ENCODE results near the gene ZNF550.
A peak's percentile ranks its signal among the peaks of the same experiment; 100 is the strongest.
"Not testable (repeated sequence)": the region's sequence is repeated elsewhere in the genome, so short reads cannot be mapped to it uniquely, and the experiment has no call there.

The ZNF550 gene

GRCh38 chr19:57527136-57527881 is 32.4 kb downstream of the ZNF550 start, which contains the start of gene ZNF549:
ZNF549 (plus strand) TSS chr19:57527356; CDS start chr19:57527574, 218 bp downstream.
- peak; percentile 73 to 85 for DNase-seq

- not testable (repeated sequence) for DNase-seq
Observed at GRCh38 chr19:57518021-57518420, 41.6 kb downstream of the ZNF550 start.

GRCh38 chr19:57515255-57515654 is 44.4 kb downstream of the ZNF550 start:
- DNase-seq: no peak

GRCh38 chr19:57512845-57513244 is 46.8 kb downstream of the ZNF550 start:
- DNase-seq: no peak

GRCh38 chr19:57511484-57511883 is 48.2 kb downstream of the ZNF550 start:
- DNase-seq: no peak

- no peak for DNase-seq
Observed at GRCh38 chr19:57506163-57506562, 53.5 kb downstream of the ZNF550 start.

- not testable (repeated sequence) for DNase-seq
Observed at GRCh38 chr19:57500400-57500799, 59.3 kb downstream of the ZNF550 start.

GRCh38 chr19:57499680-57500395 is 59.8 kb downstream of the ZNF550 start, which contains the start of gene ZNF773:
ZNF773 (plus strand) TSS chr19:57499938; CDS start chr19:57500081, 143 bp downstream.
- DNase-seq: peak; percentile 81 to 86

- DNase-seq: not testable (repeated sequence)
Observed at GRCh38 chr19:57499332-57499679, 60.4 kb downstream of the ZNF550 start.

- not testable (repeated sequence) for DNase-seq
Observed at GRCh38 chr19:57488299-57488644, 71.4 kb downstream of the ZNF550 start.

GRCh38 chr19:57487477-57488298 is 72.0 kb downstream of the ZNF550 start, which contains the start of gene ZNF419:
ZNF419 (plus strand) TSS chr19:57487750; CDS start chr19:57487951, 201 bp downstream.
- DNase-seq: peak; percentile 47 to 68

Measured in SW 1271 (cell line).